Nephron progenitor cell (in vitro differentiated cells): ENCODE data around the gene SETD4.

ENCODE experiments used
- DNase-seq: peaks from one replicate; pipeline ENCODE4 v3.0.0; 2021
- H3K27ac Mint-ChIP-seq: 2 replicates; pipeline ENCODE4 v1.8.0; 2021; ENCODE audit warnings: mild to moderate bottlenecking, moderate library complexity, mixed read lengths
- H3K27me3 Mint-ChIP-seq: 2 replicates; pipeline ENCODE4 v1.8.0; 2021; ENCODE audit warnings: mild to moderate bottlenecking, low read depth, mixed read lengths; ENCODE audit not compliant: poor library complexity
- H3K36me3 Mint-ChIP-seq: 2 replicates; pipeline ENCODE4 v1.8.0; 2021; ENCODE audit warnings: low read depth, mixed read lengths
- H3K4me1 Mint-ChIP-seq: 2 replicates; pipeline ENCODE4 v1.8.0; 2021; ENCODE audit warnings: mixed read lengths
- H3K4me3 Mint-ChIP-seq: 2 replicates; pipeline ENCODE4 v1.8.0; 2021; ENCODE audit warnings: mild to moderate bottlenecking, moderate library complexity, mixed read lengths
- H3K9me3 Mint-ChIP-seq: 2 replicates; pipeline ENCODE4 v1.8.0; 2021; ENCODE audit warnings: mild to moderate bottlenecking, moderate library complexity, mixed read lengths
- CTCF ChIP-seq: fragments of 200-600 bp; sonication (generic); IDR thresholded peaks from 2 replicates; pipeline ENCODE4 v1.5.0; 2021; ENCODE audit warnings: antibody characterized with exemption

Gene SETD4

GRCh38 chr21:35993875-35994490 lies 66.3 kb downstream of the SETD4 start:
- no peak for DNase-seq
- no peak for TF ChIP-seq CTCF
- Mint-ChIP-seq H3K4me3 (no peak overlapping the region), H3K27ac (no peak overlapping the region), H3K36me3 (no peaks in the 10 kb centered on the region), H3K9me3 (no peaks in the 10 kb centered on the region), H3K4me1 (peaks cover 4% of the 10 kb centered on the region), H3K27me3 (peaks cover 12% of the 10 kb centered on the region)

GRCh38 chr21:35991131-35991530 lies 69.2 kb downstream of the SETD4 start:
- H3K27ac Mint-ChIP-seq = no peak overlapping the region
- H3K27me3 Mint-ChIP-seq = peaks cover 11% of the 10 kb centered on the region
- H3K36me3 Mint-ChIP-seq = no peaks in the 10 kb centered on the region
- no peak overlapping the region for H3K4me3 Mint-ChIP-seq
- no peak for TF ChIP-seq CTCF
- DNase-seq = no peak
- H3K9me3 Mint-ChIP-seq = no peaks in the 10 kb centered on the region
- H3K4me1 Mint-ChIP-seq = peaks cover 17% of the 10 kb centered on the region

- Mint-ChIP-seq H3K9me3 (no peaks in the 10 kb centered on the region), H3K4me1 (peaks cover 17% of the 10 kb centered on the region), H3K4me3 (no peak overlapping the region), H3K27ac (no peak overlapping the region), H3K27me3 (peaks cover 8% of the 10 kb centered on the region), H3K36me3 (no peaks in the 10 kb centered on the region)
- no peak for DNase-seq
- no peak for TF ChIP-seq CTCF
These were observed 69.7 kb downstream of the SETD4 start for GRCh38 chr21:35990609-35991008.

GRCh38 chr21:35989138-35989735 lies 71.1 kb downstream of the SETD4 start:
- no peak overlapping the region for H3K27ac Mint-ChIP-seq
- H3K27me3 Mint-ChIP-seq = peaks cover 2% of the 10 kb centered on the region
- H3K4me1 Mint-ChIP-seq = peaks cover 17% of the 10 kb centered on the region
- H3K36me3 Mint-ChIP-seq = no peaks in the 10 kb centered on the region
- H3K9me3 Mint-ChIP-seq = no peaks in the 10 kb centered on the region
- no peak for TF ChIP-seq CTCF
- H3K4me3 Mint-ChIP-seq = no peak overlapping the region
- no peak for DNase-seq

GRCh38 chr21:35988416-35989137 lies 71.7 kb downstream of the SETD4 start:
- DNase-seq = no peak
- no peak overlapping the region for H3K4me3 Mint-ChIP-seq
- H3K36me3 Mint-ChIP-seq = no peaks in the 10 kb centered on the region
- no peak overlapping the region for H3K27ac Mint-ChIP-seq
- H3K4me1 Mint-ChIP-seq = peaks cover 17% of the 10 kb centered on the region
- peaks cover 5% of the 10 kb centered on the region for H3K27me3 Mint-ChIP-seq
- no peak for TF ChIP-seq CTCF
- H3K9me3 Mint-ChIP-seq = peaks cover 2% of the 10 kb centered on the region
